ENCODE data around the gene MAST2. TPM values are rescaled to one million over a fixed set of nuclear protein-coding genes. Genes with fewer than 3 reads are reported as not detected.

Gene MAST2
- total RNA-seq, 1 experiment from 2014 or later: 52.8 TPM

DNA sequence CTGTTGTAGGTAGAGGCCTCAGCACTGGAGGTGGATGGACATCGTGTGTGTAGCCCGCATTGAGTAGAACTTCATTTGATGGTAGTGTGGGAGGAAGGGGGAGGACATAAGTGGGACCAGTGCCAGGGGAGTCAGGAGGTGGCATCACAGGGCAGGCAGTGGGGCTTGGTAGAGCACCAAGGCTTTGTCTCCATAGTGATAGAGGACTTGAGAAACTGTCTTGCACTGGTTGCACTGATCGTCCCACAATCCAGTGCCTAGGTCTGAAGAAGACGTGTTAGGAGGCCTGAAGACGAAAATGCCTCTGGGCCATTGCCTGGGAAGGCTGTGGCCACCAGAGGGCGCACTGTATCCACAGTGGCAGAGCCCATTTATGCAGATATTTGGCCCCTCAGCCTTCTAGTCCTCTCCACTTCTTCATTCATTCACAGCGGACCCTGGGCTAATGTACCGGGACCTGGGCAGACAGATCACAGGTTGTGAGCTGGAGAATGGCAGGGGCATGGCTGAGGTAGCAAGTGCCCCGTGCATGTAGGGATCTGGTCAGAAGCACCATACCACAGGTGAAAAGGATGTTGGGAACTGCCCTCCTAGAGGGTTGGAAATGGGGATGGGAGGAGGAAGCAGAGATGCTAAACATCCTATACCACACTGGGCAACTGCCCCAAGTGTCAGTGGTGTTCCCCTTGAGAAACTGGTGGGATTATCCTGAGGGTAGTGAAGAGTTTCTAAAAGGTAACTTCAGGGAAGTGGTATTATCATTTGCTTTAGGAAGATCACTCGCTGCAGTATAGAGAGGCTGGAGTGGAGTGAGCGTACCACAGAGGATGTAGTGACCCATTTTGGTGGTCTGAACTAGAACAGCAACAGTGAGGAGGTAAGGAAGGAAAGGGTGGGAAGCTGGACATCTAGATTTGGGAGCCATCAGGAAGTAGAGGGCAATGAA is 233.8 kb downstream of the MAST2 start:
- no peaks in the 10 kb centered on the region for H4K20me1 ChIP-seq (ENCODE audit: insufficient read depth, low read depth, low read length)
- H3K9me3 ChIP-seq (ENCODE audit: low read length): no peaks in the 10 kb centered on the region
- H3K4me3 ChIP-seq (ENCODE audit: low read length): no peak overlapping the region
- DNase-seq: peak; percentile 93
- H2AFZ ChIP-seq (ENCODE audit: low read length): no peak overlapping the region
- no peaks in the 10 kb centered on the region for H3K9me2 ChIP-seq (replicated peaks; ENCODE audit: insufficient read depth, low read length)
- H3K9ac ChIP-seq (ENCODE audit: low read length): no peak overlapping the region
- H3K79me2 ChIP-seq (ENCODE audit: low read length): no peaks in the 10 kb centered on the region
- no peaks in the 10 kb centered on the region for H3K27me3 ChIP-seq (ENCODE audit: low read length)
- H3K36me3 ChIP-seq (ENCODE audit: insufficient read depth, low read length): peaks cover 11% of the 10 kb centered on the region; the same call in 1 of the 2 replicates
- peaks cover 49% of the 10 kb centered on the region for H3K4me1 ChIP-seq (ENCODE audit: low read length)
- H3K27ac ChIP-seq (ENCODE audit: low read length): peak overlapping the region; percentile 12
- no peak overlapping the region for H3K4me2 ChIP-seq (ENCODE audit: low read depth, low read length, poor library complexity, severe bottlenecking)

- peak overlapping the region; percentile 96 for H3K27ac ChIP-seq (ENCODE audit: low read length)
- no peak for DNase-seq
- H3K4me1 ChIP-seq (ENCODE audit: low read length): peaks cover 73% of the 10 kb centered on the region
- H3K27me3 ChIP-seq (ENCODE audit: low read length): no peaks in the 10 kb centered on the region
- peaks cover 8% of the 10 kb centered on the region; the same call in 1 of the 2 replicates for H3K36me3 ChIP-seq (ENCODE audit: insufficient read depth, low read length)
- H3K4me3 ChIP-seq (ENCODE audit: low read length): no peak overlapping the region
- no peaks in the 10 kb centered on the region for H3K79me2 ChIP-seq (ENCODE audit: low read length)
- H3K4me2 ChIP-seq (ENCODE audit: low read depth, low read length, poor library complexity, severe bottlenecking): no peak overlapping the region
- H2AFZ ChIP-seq (ENCODE audit: low read length): no peak overlapping the region
- no peaks in the 10 kb centered on the region for H3K9me2 ChIP-seq (replicated peaks; ENCODE audit: insufficient read depth, low read length)
- H4K20me1 ChIP-seq (ENCODE audit: insufficient read depth, low read depth, low read length): no peaks in the 10 kb centered on the region
- H3K9ac ChIP-seq (ENCODE audit: low read length): no peak overlapping the region
- no peaks in the 10 kb centered on the region for H3K9me3 ChIP-seq (ENCODE audit: low read length)
Measured at GRCh38 chr1:46039571-46040052, 236.2 kb downstream of the MAST2 start.

DNA sequence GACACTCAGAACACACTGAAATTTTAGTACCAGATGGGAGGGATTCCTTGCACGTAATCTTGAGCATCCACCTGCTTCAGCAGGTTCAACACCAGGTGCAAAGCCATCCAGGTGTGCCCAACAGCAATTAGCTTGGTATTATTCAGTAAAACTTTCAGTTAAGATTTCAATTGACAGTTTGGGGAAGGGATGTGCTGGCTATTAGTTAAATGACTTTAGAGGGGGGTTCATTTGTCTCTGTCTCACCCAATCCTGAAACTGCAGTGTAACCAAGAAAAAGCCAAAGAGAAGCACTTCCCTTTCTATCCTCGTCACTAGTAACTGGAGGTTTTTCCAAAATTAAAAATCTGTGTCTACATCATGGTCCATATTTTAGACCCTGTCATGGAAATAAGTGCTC is 238.1 kb downstream of the MAST2 start:
- Histone ChIP-seq H3K4me2 (ENCODE audit: low read depth, low read length, poor library complexity, severe bottlenecking) (peak overlapping the region; percentile 72), H3K4me1 (ENCODE audit: low read length) (peaks cover 89% of the 10 kb centered on the region), H3K27ac (ENCODE audit: low read length) (peak overlapping the region; percentile 96), H3K4me3 (ENCODE audit: low read length) (0 out of 2 replicates have a peak overlapping the region, but pooled peaks have one; percentile 11), H3K9me2 (replicated peaks; ENCODE audit: insufficient read depth, low read length) (no peaks in the 10 kb centered on the region), H4K20me1 (ENCODE audit: insufficient read depth, low read depth, low read length) (no peaks in the 10 kb centered on the region), H3K27me3 (ENCODE audit: low read length) (no peaks in the 10 kb centered on the region), H3K9me3 (ENCODE audit: low read length) (no peaks in the 10 kb centered on the region), H3K79me2 (ENCODE audit: low read length) (no peaks in the 10 kb centered on the region), H3K36me3 (ENCODE audit: insufficient read depth, low read length) (peaks cover 8% of the 10 kb centered on the region; the same call in 1 of the 2 replicates), H3K9ac (ENCODE audit: low read length) (peak overlapping the region; percentile 61), H2AFZ (ENCODE audit: low read length) (no peak overlapping the region)
- peak; percentile 73 for DNase-seq

- Histone ChIP-seq H3K79me2 (ENCODE audit: low read length) (no peaks in the 10 kb centered on the region), H3K9ac (ENCODE audit: low read length) (peak overlapping the region; percentile 61), H3K9me2 (replicated peaks; ENCODE audit: insufficient read depth, low read length) (no peaks in the 10 kb centered on the region), H3K4me2 (ENCODE audit: low read depth, low read length, poor library complexity, severe bottlenecking) (peak overlapping the region; percentile 72), H4K20me1 (ENCODE audit: insufficient read depth, low read depth, low read length) (no peaks in the 10 kb centered on the region), H3K27me3 (ENCODE audit: low read length) (no peaks in the 10 kb centered on the region), H3K4me1 (ENCODE audit: low read length) (peaks cover 89% of the 10 kb centered on the region), H3K9me3 (ENCODE audit: low read length) (no peaks in the 10 kb centered on the region), H3K36me3 (ENCODE audit: insufficient read depth, low read length) (peaks cover 8% of the 10 kb centered on the region; the same call in 1 of the 2 replicates), H3K27ac (ENCODE audit: low read length) (peak overlapping the region; percentile 96), H2AFZ (ENCODE audit: low read length) (no peak overlapping the region), H3K4me3 (ENCODE audit: low read length) (peak overlapping the region; percentile 11; the same call in 1 of the 2 replicates)
- peak; percentile 63 for DNase-seq
Measured at GRCh38 chr1:46041974-46042373, 238.6 kb downstream of the MAST2 start.

DNA sequence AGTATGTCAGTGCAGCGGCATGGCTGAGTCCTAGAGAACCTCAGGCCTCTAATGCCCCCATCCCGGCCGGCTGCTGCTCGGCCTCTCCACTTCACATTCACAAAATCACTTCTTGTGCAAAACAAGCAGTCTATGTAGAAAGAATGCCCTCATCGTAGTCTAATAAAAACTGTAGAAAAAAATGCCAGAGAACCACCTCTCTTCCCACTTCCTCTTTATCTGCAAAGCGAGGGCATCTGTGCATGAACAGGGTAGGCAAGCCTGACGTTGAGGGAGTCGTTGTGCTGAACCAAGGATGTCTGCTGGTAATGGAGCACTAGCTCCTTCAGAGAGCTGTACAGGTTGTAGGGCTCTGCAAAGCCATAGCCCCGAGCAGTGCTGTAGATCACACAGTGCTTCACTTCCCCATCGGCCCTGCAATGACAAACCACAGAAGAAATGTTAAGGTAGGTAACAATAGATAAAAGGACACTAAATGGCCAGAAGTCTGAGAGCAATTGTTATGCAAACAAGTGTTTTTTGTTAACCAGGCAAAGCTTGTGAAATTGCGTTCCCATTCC is 240.1 kb downstream of the MAST2 start:
- Histone ChIP-seq H4K20me1 (ENCODE audit: insufficient read depth, low read depth, low read length) (no peaks in the 10 kb centered on the region), H3K27ac (ENCODE audit: low read length) (peak overlapping the region; percentile 96), H3K4me2 (ENCODE audit: low read depth, low read length, poor library complexity, severe bottlenecking) (peak overlapping the region; percentile 72), H2AFZ (ENCODE audit: low read length) (no peak overlapping the region), H3K9me3 (ENCODE audit: low read length) (no peaks in the 10 kb centered on the region), H3K27me3 (ENCODE audit: low read length) (no peaks in the 10 kb centered on the region), H3K4me1 (ENCODE audit: low read length) (peaks cover 79% of the 10 kb centered on the region), H3K79me2 (ENCODE audit: low read length) (no peaks in the 10 kb centered on the region), H3K4me3 (ENCODE audit: low read length) (peak overlapping the region; percentile 11), H3K36me3 (ENCODE audit: insufficient read depth, low read length) (peaks cover 8% of the 10 kb centered on the region; the same call in 1 of the 2 replicates), H3K9ac (ENCODE audit: low read length) (peak overlapping the region; percentile 61), H3K9me2 (replicated peaks; ENCODE audit: insufficient read depth, low read length) (no peaks in the 10 kb centered on the region)
- DNase-seq: peak; percentile 97

DNA sequence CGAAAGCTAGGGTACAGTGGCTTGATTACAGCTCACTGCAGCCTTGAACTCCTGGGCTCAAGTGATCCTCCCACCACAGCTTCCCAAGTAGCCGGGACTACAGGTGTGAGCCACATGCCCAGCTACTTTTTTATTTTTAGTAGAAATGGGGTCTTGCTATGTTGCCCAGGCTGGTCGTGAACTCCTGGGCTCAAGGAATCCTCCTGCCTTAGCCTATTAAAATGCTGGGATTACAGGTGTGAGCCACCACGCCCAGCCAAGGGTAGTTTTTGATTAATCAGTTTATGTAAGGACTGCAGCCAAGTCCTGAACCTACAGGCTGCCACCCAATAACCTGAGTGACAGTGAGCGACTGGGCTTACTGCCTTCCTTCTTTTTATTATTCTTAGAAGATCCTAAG is 240.7 kb downstream of the MAST2 start:
- H3K36me3 ChIP-seq (ENCODE audit: insufficient read depth, low read length): peaks cover 8% of the 10 kb centered on the region; the same call in 1 of the 2 replicates
- no peak for DNase-seq
- H3K79me2 ChIP-seq (ENCODE audit: low read length): no peaks in the 10 kb centered on the region
- peaks cover 78% of the 10 kb centered on the region for H3K4me1 ChIP-seq (ENCODE audit: low read length)
- peak overlapping the region; percentile 72 for H3K4me2 ChIP-seq (ENCODE audit: low read depth, low read length, poor library complexity, severe bottlenecking)
- peak overlapping the region; percentile 36 for H3K9ac ChIP-seq (ENCODE audit: low read length)
- no peaks in the 10 kb centered on the region for H3K27me3 ChIP-seq (ENCODE audit: low read length)
- H3K27ac ChIP-seq (ENCODE audit: low read length): peak overlapping the region; percentile 96
- H3K4me3 ChIP-seq (ENCODE audit: low read length): peak overlapping the region; percentile 17; the same call in 1 of the 2 replicates
- H3K9me3 ChIP-seq (ENCODE audit: low read length): no peaks in the 10 kb centered on the region
- no peaks in the 10 kb centered on the region for H3K9me2 ChIP-seq (replicated peaks; ENCODE audit: insufficient read depth, low read length)
- no peak overlapping the region for H2AFZ ChIP-seq (ENCODE audit: low read length)
- H4K20me1 ChIP-seq (ENCODE audit: insufficient read depth, low read depth, low read length): no peaks in the 10 kb centered on the region

DNA sequence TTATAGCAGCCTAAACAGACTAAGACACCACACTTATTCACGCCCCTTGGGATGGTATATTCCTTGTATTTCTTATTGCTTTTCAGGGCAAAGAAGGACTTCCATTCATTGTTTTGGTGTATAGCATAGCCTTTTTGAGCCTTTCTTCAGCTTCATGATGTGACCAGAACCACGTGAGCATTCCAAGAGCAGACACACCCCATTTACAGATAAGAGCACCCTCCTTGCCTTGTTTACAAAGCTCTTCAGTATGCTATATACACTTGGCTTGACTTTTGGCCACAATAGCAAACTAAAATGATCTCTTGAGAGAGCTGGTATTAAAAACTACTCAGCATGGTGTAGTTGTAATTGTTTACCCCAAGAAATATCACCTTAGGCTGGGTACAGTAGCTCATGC is 250.3 kb downstream of the MAST2 start:
- H3K9me2 ChIP-seq (replicated peaks; ENCODE audit: insufficient read depth, low read length): no peaks in the 10 kb centered on the region
- H3K9ac ChIP-seq (ENCODE audit: low read length): no peak overlapping the region
- peaks cover 11% of the 10 kb centered on the region; the same call in 1 of the 2 replicates for H3K36me3 ChIP-seq (ENCODE audit: insufficient read depth, low read length)
- H3K27me3 ChIP-seq (ENCODE audit: low read length): no peaks in the 10 kb centered on the region
- no peaks in the 10 kb centered on the region for H3K79me2 ChIP-seq (ENCODE audit: low read length)
- H4K20me1 ChIP-seq (ENCODE audit: insufficient read depth, low read depth, low read length): no peaks in the 10 kb centered on the region
- H3K9me3 ChIP-seq (ENCODE audit: low read length): no peaks in the 10 kb centered on the region
- no peak overlapping the region for H3K4me3 ChIP-seq (ENCODE audit: low read length)
- H3K4me1 ChIP-seq (ENCODE audit: low read length): peaks cover 20% of the 10 kb centered on the region
- H2AFZ ChIP-seq (ENCODE audit: low read length): no peak overlapping the region
- no peak overlapping the region for H3K27ac ChIP-seq (ENCODE audit: low read length)
- DNase-seq: no peak
- no peak overlapping the region for H3K4me2 ChIP-seq (ENCODE audit: low read depth, low read length, poor library complexity, severe bottlenecking)

- no peak for DNase-seq
- no peak overlapping the region for H3K4me2 ChIP-seq (ENCODE audit: low read depth, low read length, poor library complexity, severe bottlenecking)
- H3K4me1 ChIP-seq (ENCODE audit: low read length): peaks cover 29% of the 10 kb centered on the region
- no peaks in the 10 kb centered on the region for H4K20me1 ChIP-seq (ENCODE audit: insufficient read depth, low read depth, low read length)
- no peaks in the 10 kb centered on the region for H3K9me2 ChIP-seq (replicated peaks; ENCODE audit: insufficient read depth, low read length)
- H2AFZ ChIP-seq (ENCODE audit: low read length): no peak overlapping the region
- no peak overlapping the region for H3K9ac ChIP-seq (ENCODE audit: low read length)
- H3K27me3 ChIP-seq (ENCODE audit: low read length): no peaks in the 10 kb centered on the region
- peaks cover 18% of the 10 kb centered on the region for H3K36me3 ChIP-seq (ENCODE audit: insufficient read depth, low read length)
- no peaks in the 10 kb centered on the region for H3K79me2 ChIP-seq (ENCODE audit: low read length)
- no peaks in the 10 kb centered on the region for H3K9me3 ChIP-seq (ENCODE audit: low read length)
- peak overlapping the region; percentile 75; the same call in 1 of the 2 replicates for H3K27ac ChIP-seq (ENCODE audit: low read length)
- H3K4me3 ChIP-seq (ENCODE audit: low read length): no peak overlapping the region
Measured at GRCh38 chr1:46056325-46056724, 252.9 kb downstream of the MAST2 start.
